HG02610 (cell line): ENCODE data around the gene PEX7.
"Not testable (repeated sequence)": the region's sequence is repeated elsewhere in the genome, so short reads cannot be mapped to it uniquely, and the experiment has no call there.

Source experiments
- ATAC-seq: cut with Tn5 transposase; IDR thresholded peaks from one replicate; pipeline ENCODE4 v1.9.1; 2021; ENCODE audit warnings: mild to moderate bottlenecking, moderate library complexity; ENCODE audit not compliant: unreplicated experiment

Gene PEX7

DNA sequence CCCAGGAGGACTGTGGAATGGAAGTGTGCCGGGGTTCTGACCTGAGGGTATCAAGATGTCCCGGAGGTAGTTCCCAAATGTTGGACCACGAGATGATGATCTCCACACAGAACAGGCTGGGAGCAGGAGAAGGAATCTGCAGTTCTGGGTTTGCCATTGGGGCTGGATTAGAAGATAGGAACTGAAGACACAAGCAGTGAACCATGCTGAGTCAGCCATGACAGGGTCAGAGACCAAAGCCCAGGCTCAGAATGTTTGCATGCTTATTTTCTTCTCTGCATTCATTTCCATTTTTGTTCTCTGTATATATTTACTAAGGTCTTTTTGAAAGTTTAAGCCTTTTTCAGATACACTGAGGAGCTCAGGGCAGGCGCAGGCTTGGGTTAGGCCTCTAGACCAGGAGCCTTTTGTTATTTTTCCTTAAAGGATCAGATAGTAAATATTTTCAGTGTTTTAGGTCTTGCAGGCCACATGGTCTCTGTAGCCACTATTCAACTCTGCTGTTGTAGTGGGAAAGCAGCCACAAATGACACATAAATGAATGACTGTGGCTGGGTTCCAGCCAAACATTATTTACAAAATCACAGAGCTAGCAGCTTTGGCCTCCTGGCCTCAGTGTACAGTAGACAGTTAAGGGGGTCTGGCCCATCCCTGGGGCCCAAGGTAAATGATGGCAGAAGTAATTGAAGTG is 128.2 kb downstream of the PEX7 start:
- ATAC-seq = no peak

DNA sequence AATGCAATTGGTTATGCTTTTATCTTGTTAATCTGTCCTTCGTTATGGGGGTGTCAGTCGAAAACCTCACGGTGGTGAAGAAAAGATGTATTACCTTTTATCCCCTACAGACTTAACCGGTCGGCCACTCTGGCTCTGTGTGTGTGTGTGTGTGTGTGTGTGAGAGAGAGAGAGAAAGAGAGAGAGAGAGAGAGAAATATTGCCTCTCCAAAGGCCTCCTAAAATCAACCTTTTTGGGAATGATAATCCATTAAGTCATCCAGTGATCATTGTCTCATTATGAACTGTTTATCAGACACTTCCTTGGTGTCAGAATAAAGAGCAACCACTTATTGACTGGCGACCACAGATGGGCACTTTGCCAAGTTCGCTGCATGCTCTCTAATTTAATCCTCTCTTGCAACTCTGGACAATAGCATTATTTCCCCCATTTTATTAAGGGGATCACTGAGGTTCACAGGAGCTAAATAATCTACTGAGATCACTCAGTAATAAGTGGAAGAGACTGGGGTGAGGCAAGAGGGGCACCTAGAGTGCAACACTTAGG is 130.4 kb downstream of the PEX7 start:
- no peak for ATAC-seq

DNA sequence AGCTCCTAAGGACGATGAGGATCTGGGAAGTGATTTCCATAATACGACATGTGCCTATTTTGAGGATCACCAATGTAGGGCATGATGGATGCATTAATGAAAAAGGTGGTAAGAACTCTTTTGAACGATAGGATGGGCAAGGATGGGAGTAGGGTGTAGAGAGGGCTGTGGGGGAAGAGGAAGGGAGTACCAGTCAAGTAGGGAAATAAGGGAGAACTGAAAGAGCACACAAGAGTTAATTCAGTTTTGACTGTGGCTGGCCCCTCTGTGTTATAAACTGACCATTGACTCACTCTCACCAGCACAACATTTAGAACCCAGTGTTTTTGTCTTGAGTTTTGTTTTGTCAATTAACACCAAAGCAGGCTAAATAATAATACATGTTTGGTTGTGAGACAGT is 132.7 kb downstream of the PEX7 start:
- ATAC-seq = no peak

DNA sequence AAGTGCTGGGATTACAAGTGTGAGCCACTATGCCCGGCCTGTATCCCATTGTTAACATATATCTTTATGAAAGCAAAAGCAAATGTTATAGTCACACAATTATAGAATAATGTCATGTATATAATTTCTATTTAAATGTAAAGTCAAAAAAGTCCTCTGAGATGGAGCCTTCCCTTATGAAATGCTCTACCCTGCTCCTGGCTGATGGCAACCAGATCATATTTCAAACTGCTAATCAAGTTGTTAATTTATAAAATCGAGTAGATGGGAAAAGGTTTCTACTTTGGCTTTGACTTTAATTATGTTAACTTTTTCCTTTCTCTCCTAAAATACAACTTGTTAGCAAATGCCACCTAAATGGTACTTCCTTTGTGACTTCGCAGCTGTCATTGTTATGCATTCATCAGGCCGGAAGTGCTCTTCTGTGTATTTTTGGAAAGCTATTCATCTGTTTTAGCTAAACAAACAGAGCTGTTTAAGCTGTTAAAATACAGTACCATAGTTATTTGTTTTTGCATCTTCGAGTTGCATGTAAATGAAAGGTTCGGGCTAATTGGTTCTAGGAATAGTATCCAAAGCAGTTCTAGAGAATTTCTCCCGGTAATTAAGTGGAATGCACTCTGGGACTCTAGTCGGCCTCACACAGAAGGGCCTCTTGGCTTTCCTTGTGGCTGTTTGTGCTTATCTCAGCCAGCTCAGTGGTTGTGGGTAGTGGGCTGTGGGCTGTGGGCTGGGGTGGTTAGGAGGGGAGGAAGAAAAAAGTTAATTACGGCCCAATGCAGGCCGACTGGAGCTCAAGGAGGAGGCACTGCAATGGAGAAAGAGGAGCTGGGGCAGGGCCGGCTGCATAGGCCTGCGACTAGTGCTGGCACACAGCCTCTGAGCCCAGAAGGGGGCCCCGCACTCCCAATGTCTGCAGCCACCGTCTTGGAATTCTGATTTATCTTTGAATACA is 134.5 kb downstream of the PEX7 start:
- no peak for ATAC-seq

DNA sequence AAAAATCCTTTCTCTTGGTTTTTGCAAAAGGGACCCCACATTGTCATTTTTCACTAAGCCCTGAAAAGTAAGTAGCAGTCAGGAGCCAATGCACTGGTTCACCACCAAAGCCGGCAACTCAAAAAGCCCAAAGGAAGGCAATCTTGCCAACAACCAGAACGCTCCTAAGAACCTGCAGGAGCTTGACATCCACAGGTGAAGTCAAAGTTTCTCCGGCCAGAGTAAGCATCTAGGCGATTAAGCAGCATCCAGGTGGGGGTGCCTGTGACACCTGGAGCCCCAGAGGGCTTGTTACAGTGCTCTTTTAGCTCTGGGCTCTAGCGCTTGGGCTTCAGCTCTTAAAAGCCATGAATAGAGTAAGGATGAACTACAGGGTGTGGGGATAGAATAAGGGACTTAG is 135.8 kb downstream of the PEX7 start:
- no peak for ATAC-seq

DNA sequence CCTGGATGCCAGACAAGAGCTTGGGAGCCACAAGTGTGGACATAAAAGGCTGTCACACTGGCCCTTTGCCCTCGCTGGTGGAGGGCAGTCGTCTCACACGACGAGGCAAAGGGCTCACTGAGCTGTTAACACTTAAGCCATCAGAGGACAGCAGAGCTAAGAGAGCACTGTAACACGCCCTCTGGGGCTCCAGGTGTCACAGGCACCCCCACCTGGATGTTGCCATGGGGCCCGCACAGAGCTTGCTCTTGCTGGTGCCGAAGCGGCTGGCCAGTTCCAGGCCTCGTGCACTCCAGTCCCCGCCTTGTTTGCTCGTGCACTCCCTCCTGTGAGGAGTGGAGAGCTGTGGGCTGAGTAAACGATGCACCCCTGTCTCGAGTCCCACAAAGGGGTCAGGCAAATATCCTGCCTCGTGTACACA is 137.1 kb downstream of the PEX7 start:
- ATAC-seq = no peak

DNA sequence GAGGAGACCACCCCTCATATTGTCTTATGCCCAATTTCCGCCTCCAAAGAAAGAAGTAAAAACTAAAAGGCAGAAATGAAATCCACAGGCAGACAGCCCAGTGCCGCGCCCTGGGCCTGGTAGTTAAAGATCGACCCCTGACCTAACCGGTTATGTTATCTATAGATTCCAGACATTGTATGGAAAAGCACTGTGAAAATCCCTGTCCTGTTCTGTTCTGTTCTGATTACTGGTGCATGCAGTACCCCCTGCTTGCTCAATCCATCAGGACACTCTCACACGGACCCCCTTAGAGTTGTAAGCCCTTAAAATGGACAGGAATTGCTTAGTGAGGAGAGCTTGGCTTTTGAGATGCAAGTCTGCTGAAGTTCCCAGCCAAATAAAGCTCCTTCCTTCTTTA is 137.5 kb downstream of the PEX7 start:
- ATAC-seq = not testable (repeated sequence)

DNA sequence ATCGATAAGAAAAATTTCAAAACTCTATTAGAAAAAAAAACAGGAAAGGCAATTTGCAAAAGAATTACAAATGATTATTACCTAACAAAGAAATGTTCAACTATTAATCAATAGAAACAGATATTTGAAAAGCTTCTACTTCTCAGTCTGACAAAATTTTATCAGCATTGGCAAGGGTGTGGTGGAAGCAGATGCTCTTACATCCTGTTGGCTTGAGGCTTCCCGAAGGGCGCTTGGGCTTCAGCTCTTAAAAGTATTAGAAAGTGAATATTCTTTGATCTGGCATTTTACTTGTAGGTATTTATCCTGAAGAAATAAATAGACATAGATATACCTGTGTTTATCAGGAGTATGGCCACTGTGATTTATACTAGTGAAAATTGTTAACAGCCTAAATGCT is 138.4 kb downstream of the PEX7 start:
- ATAC-seq = no peak

DNA sequence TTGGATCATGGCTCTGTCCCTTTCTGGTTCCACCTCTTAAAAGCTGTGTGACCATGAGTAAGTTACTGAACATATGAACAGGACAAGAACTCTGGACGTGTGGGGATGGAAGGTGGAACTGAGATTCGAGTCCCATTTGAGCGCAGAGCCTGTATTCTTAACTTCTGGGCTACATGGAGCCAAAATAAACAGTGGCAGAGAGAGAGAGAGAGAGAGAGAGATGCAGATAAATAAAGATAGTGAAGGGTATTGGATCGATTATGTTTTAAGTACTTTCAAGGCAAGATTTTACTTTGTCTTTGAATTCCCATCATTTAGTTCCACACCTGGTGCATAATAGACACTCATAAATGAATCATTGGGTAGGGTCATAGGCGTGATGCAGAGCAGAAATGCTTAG is 139.5 kb downstream of the PEX7 start:
- ATAC-seq = no peak

DNA sequence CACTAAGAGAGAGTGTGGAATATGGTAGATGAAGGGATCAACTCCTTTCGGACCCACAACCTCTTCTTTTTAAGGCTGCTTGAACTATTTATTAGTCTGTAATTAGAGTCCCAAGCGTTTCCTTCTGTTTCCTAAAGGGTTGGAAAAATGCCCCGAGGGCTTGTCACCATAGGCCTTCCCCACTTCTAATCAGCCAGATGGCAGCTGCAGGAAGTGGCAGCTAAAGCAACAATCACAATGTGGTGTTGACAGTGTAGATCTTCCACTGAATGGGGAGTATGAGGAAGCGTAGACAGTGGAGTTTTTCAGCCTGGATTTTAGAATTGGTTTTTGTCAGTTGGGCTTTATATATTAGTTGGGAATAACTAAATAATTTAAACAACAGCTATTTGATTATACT is 140.3 kb downstream of the PEX7 start:
- ATAC-seq = no peak

DNA sequence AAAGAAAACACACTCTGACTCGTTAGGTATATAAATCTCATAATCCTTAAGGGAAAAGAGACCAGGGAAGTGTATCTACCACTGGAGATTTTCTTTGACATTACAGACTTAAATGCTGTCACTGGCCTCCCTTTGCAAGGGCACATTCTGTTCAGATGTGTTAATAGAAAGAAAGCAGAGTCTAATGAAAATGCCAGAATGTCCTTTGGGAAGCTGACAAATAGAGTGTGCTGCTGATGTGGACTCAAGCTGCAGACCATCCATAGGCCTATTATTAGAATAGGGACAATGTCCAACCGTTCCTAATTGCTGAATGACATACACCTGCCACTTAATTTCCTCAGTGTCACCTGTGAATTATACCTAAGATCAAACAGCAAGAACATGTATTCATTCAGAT is 140.9 kb downstream of the PEX7 start:
- no peak for ATAC-seq
